ENCODE data around the gene KRTAP21-1. TPM values are rescaled to one million over a fixed set of nuclear protein-coding genes. Genes with fewer than 3 reads are reported as not detected.
"Not testable (repeated sequence)": the region's sequence is repeated elsewhere in the genome, so short reads cannot be mapped to it uniquely, and the experiment has no call there.

Gene KRTAP21-1
- total RNA-seq (not detected), polyA plus RNA-seq (not detected)
- long read RNA-seq, donor 1: 0 reads
- long read RNA-seq, donor 2: 0 reads
- long read RNA-seq, donor 3: 0 reads

GRCh38 chr21:30755328-30755727 is at the start of gene KRTAP21-1:
TSS of gene KRTAP21-1 (minus strand) at chr21:30755428. CDS start at chr21:30755378, 50 bp downstream.
- H3K27ac ChIP-seq; H3K9me3 ChIP-seq; H3K27me3 ChIP-seq; H3K36me3 ChIP-seq; H3K4me3 ChIP-seq; DNase-seq; intact Hi-C loops (cut with DNase I); H3K4me1 ChIP-seq (ENCODE audit: insufficient read depth): not testable (repeated sequence)
- 92 to 97% (median 97%) methylated on average over 2 of the region's 2 CpGs for WGBS, 3 donors

- TF ChIP-seq EP300 (IDR thresholded peaks at IDR 0.05) (no peak), CTCF (IDR thresholded peaks at IDR 0.05) (no peak), POLR2A (IDR thresholded peaks at IDR 0.05) (no peak)
- DNase-seq: no peak
- intact Hi-C loops (cut with DNase I): no loop called here
- Histone ChIP-seq H3K4me3 (no peak overlapping the region), H3K4me1 (ENCODE audit: insufficient read depth) (no peaks in the 10 kb centered on the region), H3K36me3 (no peaks in the 10 kb centered on the region), H3K9me3 (no peaks in the 10 kb centered on the region), H3K27ac (no peak overlapping the region), H3K27me3 (no peaks in the 10 kb centered on the region)
- 82 to 94% (median 88%) methylated on average over 1 of the region's 1 CpG for WGBS, 3 donors
Measured at GRCh38 chr21:30800605-30801004, 45.4 kb upstream of the KRTAP21-1 start.

- WGBS, 3 donors: 42 to 59% (median 57%) methylated on average over 2 of the region's 2 CpGs
- intact Hi-C loops (cut with DNase I): no loop called here
Measured at GRCh38 chr21:30793581-30794314, 38.5 kb upstream of the KRTAP21-1 start.

GRCh38 chr21:30779249-30779648 is 24.0 kb upstream of the KRTAP21-1 start:
- H3K9me3 ChIP-seq: no peaks in the 10 kb centered on the region
- no peaks in the 10 kb centered on the region for H3K4me1 ChIP-seq (ENCODE audit: insufficient read depth)
- no peak for DNase-seq
- H3K27me3 ChIP-seq: no peaks in the 10 kb centered on the region
- TF ChIP-seq CTCF (IDR thresholded peaks at IDR 0.05): no peak
- TF ChIP-seq EP300 (IDR thresholded peaks at IDR 0.05): no peak
- no peak for TF ChIP-seq POLR2A (IDR thresholded peaks at IDR 0.05)
- H3K4me3 ChIP-seq: no peak overlapping the region
- intact Hi-C loops (cut with DNase I): no loop called here
- no peaks in the 10 kb centered on the region for H3K36me3 ChIP-seq
- no peak overlapping the region for H3K27ac ChIP-seq
- WGBS, 3 donors: 81 to 93% (median 92%) methylated on average over 1 of the region's 1 CpG

More at GRCh38 chr21:30793581-30794314, 38.5 kb upstream of the KRTAP21-1 start:
- TF ChIP-seq POLR2A (IDR thresholded peaks at IDR 0.05) (no peak), CTCF (IDR thresholded peaks at IDR 0.05) (no peak), EP300 (IDR thresholded peaks at IDR 0.05) (no peak)
- Histone ChIP-seq H3K27me3 (no peaks in the 10 kb centered on the region), H3K4me1 (ENCODE audit: insufficient read depth) (no peaks in the 10 kb centered on the region), H3K36me3 (no peaks in the 10 kb centered on the region), H3K27ac (no peak overlapping the region), H3K9me3 (no peaks in the 10 kb centered on the region), H3K4me3 (no peak overlapping the region)
- DNase-seq: no peak

- 86 to 88% (median 87%) methylated on average over 4 of the region's 4 CpGs for WGBS, 3 donors
- TF ChIP-seq POLR2A (IDR thresholded peaks at IDR 0.05) (no peak), EP300 (IDR thresholded peaks at IDR 0.05) (no peak), CTCF (IDR thresholded peaks at IDR 0.05) (no peak)
- no peak overlapping the region for H3K4me3 ChIP-seq
- no peaks in the 10 kb centered on the region for H3K9me3 ChIP-seq
- intact Hi-C loops (cut with DNase I): no loop called here
- no peaks in the 10 kb centered on the region for H3K36me3 ChIP-seq
- H3K27me3 ChIP-seq: no peaks in the 10 kb centered on the region
- no peaks in the 10 kb centered on the region for H3K4me1 ChIP-seq (ENCODE audit: insufficient read depth)
- no peak overlapping the region for H3K27ac ChIP-seq
- no peak for DNase-seq
Measured at GRCh38 chr21:30769724-30770431, 14.7 kb upstream of the KRTAP21-1 start.
